GM21528 (cell line): ENCODE results near the gene CD19.
A peak's percentile ranks its signal among the peaks of the same experiment; 100 is the strongest.
"Not testable (repeated sequence)": the region's sequence is repeated elsewhere in the genome, so short reads cannot be mapped to it uniquely, and the experiment has no call there.

ENCODE experiments used
- ATAC-seq: cut with Tn5 transposase; IDR thresholded peaks from one replicate; pipeline ENCODE4 v1.9.1; 2021; ENCODE audit warnings: mild to moderate bottlenecking, moderate library complexity; ENCODE audit not compliant: unreplicated experiment, low FRiP score

CD19 gene

GRCh38 chr16:28905800-28906372 lies 25.9 kb upstream of the CD19 start:
- no peak for ATAC-seq

- no peak for ATAC-seq
Observed at GRCh38 chr16:28910086-28911031, 21.4 kb upstream of the CD19 start.

GRCh38 chr16:28912558-28912957 lies 19.2 kb upstream of the CD19 start:
- ATAC-seq: no peak

GRCh38 chr16:28913946-28914724 lies 17.6 kb upstream of the CD19 start:
- ATAC-seq: no peak

GRCh38 chr16:28915181-28915580 lies 16.6 kb upstream of the CD19 start:
- no peak for ATAC-seq

- no peak for ATAC-seq
Observed at GRCh38 chr16:28917095-28917494, 14.7 kb upstream of the CD19 start.

- ATAC-seq: no peak
Observed at GRCh38 chr16:28918698-28919097, 13.1 kb upstream of the CD19 start.

- no peak for ATAC-seq
Observed at GRCh38 chr16:28923231-28923587, 8.6 kb upstream of the CD19 start.

GRCh38 chr16:28923652-28924398 lies 7.9 kb upstream of the CD19 start:
- peak; percentile 56 for ATAC-seq

- no peak for ATAC-seq
Observed at GRCh38 chr16:28924399-28924761, 7.4 kb upstream of the CD19 start.

- peak; percentile 65 for ATAC-seq
Observed at GRCh38 chr16:28924762-28925385, 6.9 kb upstream of the CD19 start, which contains the start of gene RABEP2. TSS of gene RABEP2 (minus strand) at chr16:28925238. CDS start at chr16:28925163, 75 bp downstream.

GRCh38 chr16:28925386-28926228 lies 6.2 kb upstream of the CD19 start:
- peak; percentile 30 for ATAC-seq

GRCh38 chr16:28926284-28926683 lies 5.5 kb upstream of the CD19 start:
- ATAC-seq: not testable (repeated sequence)

GRCh38 chr16:28927815-28928214 lies 4.0 kb upstream of the CD19 start:
- no peak for ATAC-seq

GRCh38 chr16:28930203-28930602 lies 1.6 kb upstream of the CD19 start:
- no peak for ATAC-seq

- no peak for ATAC-seq
Observed at GRCh38 chr16:28930652-28931051, 1.1 kb upstream of the CD19 start.

GRCh38 chr16:28932339-28933141 lies 769 bp downstream of the CD19 start:
- no peak for ATAC-seq

GRCh38 chr16:28933171-28933570 lies 1.4 kb downstream of the CD19 start:
- no peak for ATAC-seq
